HCT116 (cell line): ENCODE results near the gene BMPER. TPM values are rescaled to one million over a fixed set of nuclear protein-coding genes. Genes with fewer than 3 reads are reported as not detected.

ENCODE experiments used
- ATAC-seq: fragments of 200-7000 bp; cut with Tn5 transposase; 2 replicates; pipeline ENCODE4 v1.9.1; 2020; ENCODE audit warnings: mild to moderate bottlenecking, moderate library complexity
- BruUV-seq: library from RNA; stranded (reverse); fragments of 400-500 nt; replicated peaks from 2 replicates; lab custom pipeline; 2021; lab: Mats Ljungman, UMichigan
- CTCF ChIA-PET: fragments of 300-600 bp; sonication (Branson Sonifier 250); formaldehyde crosslinking; loops from one replicate; lab custom pipeline; 2021; ENCODE audit warnings: antibody characterized with exemption; lab: Charles Lee
- POLR2A ChIA-PET: fragments of 300-600, 350-600 bp; sonication (Branson Sonifier 250); formaldehyde crosslinking; loops from one replicate; lab custom pipeline; 2021; ENCODE audit warnings: antibody characterized with exemption; lab: Charles Lee
- RAD21 ChIA-PET, 2 experiments: fragments of 300-600 bp; sonication (Branson Sonifier 250); formaldehyde crosslinking; loops; one replicate each; lab custom pipeline; 2023; ENCODE audit warnings: low total read pairs in 2 of 2; ENCODE audit not compliant: uncharacterized antibody in 2 of 2, unreplicated experiment in 2 of 2, low non-redundant PET in 1 of 2; lab: Charles Lee
- DNase-seq: peaks from one replicate; pipeline ENCODE4 v3.0.0-alpha.2; 2010; ENCODE audit warnings: low read depth, low spot score
- H2AFZ ChIP-seq: fragments of 200-600 bp; shearing (Covaris generic), sonication (generic); 2 replicates; pipeline ENCODE4 v1.6.1; 2017; ENCODE audit warnings: low read depth, mixed run types, mixed read lengths, antibody characterized with exemption, low read length; ENCODE audit not compliant: poor library complexity, severe bottlenecking
- H3K27ac ChIP-seq: 2 replicates; pipeline ENCODE4 v1.5.1; 2012; ENCODE audit warnings: low read depth, low read length
- H3K27me3 ChIP-seq: fragments of 200-600 bp; sonication (generic); 2 replicates; pipeline ENCODE4 v1.6.1; 2016; ENCODE audit warnings: mixed run types, low read length, mixed read lengths; ENCODE audit not compliant: insufficient read depth
- H3K36me3 ChIP-seq, 2 experiments: fragments of 200-500 bp in 1 of 2; fragments of 200-600 bp in 1 of 2; sonication (Bioruptor generic) in 1 of 2; sonication (generic) in 1 of 2; 2 replicates each; pipeline versions ENCODE4 v1.5.1 to v1.6.1; 2014 to 2016; ENCODE audit warnings: low read length in 2 of 2, inconsistent platforms in 1 of 2, mixed read lengths in 1 of 2, mixed run types in 1 of 2; ENCODE audit not compliant: insufficient read depth in 2 of 2, control insufficient read depth in 1 of 2
- H3K4me1 ChIP-seq, 2 experiments: fragments of 200-600 bp in 1 of 2; sonication (generic) in 1 of 2; 2 replicates each; pipeline versions ENCODE4 v1.5.1 to v1.6.1; 2012 to 2017; ENCODE audit warnings: low read length in 2 of 2, inconsistent platforms in 1 of 2, mild to moderate bottlenecking in 1 of 2, mixed read lengths in 1 of 2, mixed run types in 1 of 2, moderate library complexity in 1 of 2; ENCODE audit not compliant: insufficient read depth in 2 of 2, control insufficient read depth in 1 of 2
- H3K4me2 ChIP-seq: fragments of 200-600 bp; sonication (generic); 2 replicates; pipeline ENCODE4 v1.6.1; 2017; ENCODE audit warnings: mixed run types, low read length, mixed read lengths
- H3K4me3 ChIP-seq, 2 experiments: fragments of 200-600 bp in 1 of 2; sonication (generic) in 1 of 2; replicated peaks in 1 of 2; 2 replicates each; pipeline ENCODE4 v1.5.1; 2011 to 2016; ENCODE audit warnings: low read length in 2 of 2, control low read depth in 1 of 2, low read depth in 1 of 2, mild to moderate bottlenecking in 1 of 2, mixed read lengths in 1 of 2, mixed run types in 1 of 2
- H3K79me2 ChIP-seq: fragments of 200-600 bp; sonication (generic); 2 replicates; pipeline ENCODE4 v1.6.1; 2017; ENCODE audit warnings: mild to moderate bottlenecking, mixed run types, low read length, moderate library complexity, mixed read lengths; ENCODE audit not compliant: insufficient read depth
- H3K9ac ChIP-seq: fragments of 200-600 bp; sonication (generic); 2 replicates; pipeline ENCODE4 v1.6.1; 2016; ENCODE audit warnings: low read length, mixed read lengths
- H3K9me2 ChIP-seq: fragments of 200-600 bp; sonication (generic), shearing (Covaris generic); 2 replicates; pipeline ENCODE4 v1.6.1; 2017; ENCODE audit warnings: mixed run types, mild to moderate bottlenecking, moderate library complexity; ENCODE audit not compliant: insufficient read depth
- H3K9me3 ChIP-seq, 2 experiments: fragments of 200-500 bp in 1 of 2; fragments of 200-600 bp in 1 of 2; sonication (Bioruptor generic) in 1 of 2; sonication (generic) in 1 of 2; 2 replicates each; pipeline ENCODE4 v1.6.1; 2014 to 2017; ENCODE audit warnings: low read length in 2 of 2, mixed read lengths in 2 of 2, inconsistent platforms in 1 of 2, low read depth in 1 of 2, mild to moderate bottlenecking in 1 of 2, mixed run types in 1 of 2, moderate library complexity in 1 of 2; ENCODE audit not compliant: control insufficient read depth in 1 of 2, insufficient read depth in 1 of 2
- H4K20me1 ChIP-seq: fragments of 200-600 bp; sonication (generic), shearing (Covaris generic); 2 replicates; pipeline ENCODE4 v1.6.1; 2017; ENCODE audit warnings: mixed run types, mild to moderate bottlenecking, moderate library complexity; ENCODE audit not compliant: insufficient read depth
- CEBPB ChIP-seq: IDR thresholded peaks from 2 replicates; pipeline ENCODE4 v1.6.1; 2012; ENCODE audit warnings: low read depth
- ELF1 ChIP-seq: IDR thresholded peaks from 2 replicates; pipeline ENCODE4 v1.6.1; 2012; ENCODE audit warnings: low read depth, borderline replicate concordance
- EZH2 ChIP-seq: fragments of 200-600 bp; sonication (generic); IDR thresholded peaks from 2 replicates; pipeline ENCODE4 v1.6.1; 2017; ENCODE audit warnings: antibody characterized with exemption, mixed run types
- EZH2phosphoT487 ChIP-seq: fragments of 200-600 bp; IDR thresholded peaks from 2 replicates; pipeline ENCODE4 v1.6.1; 2018; ENCODE audit warnings: antibody characterized with exemption, borderline replicate concordance
- SRF ChIP-seq: IDR thresholded peaks from 2 replicates; pipeline ENCODE4 v1.6.1; 2012; ENCODE audit warnings: low read depth
- ZNF274 ChIP-seq: fragments of 200-500 bp; sonication (Bioruptor generic); IDR thresholded peaks from 2 replicates; pipeline ENCODE4 v1.6.1; 2014; ENCODE audit warnings: mild to moderate bottlenecking, low read depth, low read length, inconsistent platforms
- intact Hi-C: fragments of 100-400 bp; cut with micrococcal nuclease; formaldehyde crosslinking; loops from 2 replicates; pipeline ENCODE4 v1.10.0; 2022
- total RNA-seq: library from RNA; stranded (reverse); gene quantifications from one replicate; pipeline ENCODE4 v1.2.1, GENCODE V29; 2021; ENCODE audit not compliant: unreplicated experiment
- TF ChIP-seq, protein P1 (sequence below): IDR thresholded peaks from 2 replicates; pipeline ENCODE4 v1.6.1; 2012; ENCODE audit warnings: low read depth

BMPER gene
- total RNA-seq, 1 experiment from 2014 or later, result not detected

DNA sequence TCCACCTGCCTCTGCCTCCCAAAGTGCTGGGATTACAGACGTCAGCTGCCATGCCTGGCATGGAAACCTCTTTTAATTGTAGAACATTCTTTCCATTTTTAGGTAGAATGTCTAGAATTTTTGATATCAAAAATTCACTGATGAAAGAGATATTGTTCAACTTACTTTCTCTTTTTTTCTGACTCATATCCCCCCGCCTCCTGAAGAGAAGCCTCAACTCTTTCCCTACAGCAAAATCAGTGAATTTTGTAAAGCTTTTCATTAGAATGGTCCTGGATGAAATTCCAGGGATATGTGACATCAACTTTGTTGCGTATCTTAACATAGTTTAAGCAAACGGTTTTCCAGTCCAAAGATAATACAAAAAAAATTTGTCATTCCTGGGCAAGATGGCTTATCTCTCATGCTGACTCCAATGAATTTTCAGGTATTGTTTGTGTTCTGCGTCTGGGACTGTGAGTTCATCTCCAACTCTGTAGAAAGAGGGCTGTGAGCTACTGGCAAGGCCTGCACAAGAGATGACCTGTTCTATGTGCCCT, 256.8 kb downstream of the BMPER start:
- Histone ChIP-seq H3K27me3 (no peaks in the 10 kb centered on the region), H4K20me1 (no peaks in the 10 kb centered on the region), H3K4me3 (no peak overlapping the region), H3K4me1 (peaks cover 0 to 5% of the 10 kb centered on the region in 2 experiments; a peak in 1 of 4 replicates), H3K36me3 (no peaks in the 10 kb centered on the region), H3K9me2 (no peaks in the 10 kb centered on the region), H3K9me3 (no peaks in the 10 kb centered on the region), H3K9ac (no peak overlapping the region), H3K27ac (no peak overlapping the region)
- DNase-seq (no peak), ATAC-seq (no peak)
- intact Hi-C loops, result no loop called here
- POLR2A ChIA-PET, result no interaction called here
- CTCF ChIA-PET, result no interaction called here
- BruUV-seq, result no TSS peak
- TF ChIP-seq ZNF274 (no peak), SRF (no peak), ELF1 (no peak), CEBPB (no peak), EZH2 (no peak), EZH2phosphoT487 (no peak)
- TF ChIP-seq, protein P1, sequence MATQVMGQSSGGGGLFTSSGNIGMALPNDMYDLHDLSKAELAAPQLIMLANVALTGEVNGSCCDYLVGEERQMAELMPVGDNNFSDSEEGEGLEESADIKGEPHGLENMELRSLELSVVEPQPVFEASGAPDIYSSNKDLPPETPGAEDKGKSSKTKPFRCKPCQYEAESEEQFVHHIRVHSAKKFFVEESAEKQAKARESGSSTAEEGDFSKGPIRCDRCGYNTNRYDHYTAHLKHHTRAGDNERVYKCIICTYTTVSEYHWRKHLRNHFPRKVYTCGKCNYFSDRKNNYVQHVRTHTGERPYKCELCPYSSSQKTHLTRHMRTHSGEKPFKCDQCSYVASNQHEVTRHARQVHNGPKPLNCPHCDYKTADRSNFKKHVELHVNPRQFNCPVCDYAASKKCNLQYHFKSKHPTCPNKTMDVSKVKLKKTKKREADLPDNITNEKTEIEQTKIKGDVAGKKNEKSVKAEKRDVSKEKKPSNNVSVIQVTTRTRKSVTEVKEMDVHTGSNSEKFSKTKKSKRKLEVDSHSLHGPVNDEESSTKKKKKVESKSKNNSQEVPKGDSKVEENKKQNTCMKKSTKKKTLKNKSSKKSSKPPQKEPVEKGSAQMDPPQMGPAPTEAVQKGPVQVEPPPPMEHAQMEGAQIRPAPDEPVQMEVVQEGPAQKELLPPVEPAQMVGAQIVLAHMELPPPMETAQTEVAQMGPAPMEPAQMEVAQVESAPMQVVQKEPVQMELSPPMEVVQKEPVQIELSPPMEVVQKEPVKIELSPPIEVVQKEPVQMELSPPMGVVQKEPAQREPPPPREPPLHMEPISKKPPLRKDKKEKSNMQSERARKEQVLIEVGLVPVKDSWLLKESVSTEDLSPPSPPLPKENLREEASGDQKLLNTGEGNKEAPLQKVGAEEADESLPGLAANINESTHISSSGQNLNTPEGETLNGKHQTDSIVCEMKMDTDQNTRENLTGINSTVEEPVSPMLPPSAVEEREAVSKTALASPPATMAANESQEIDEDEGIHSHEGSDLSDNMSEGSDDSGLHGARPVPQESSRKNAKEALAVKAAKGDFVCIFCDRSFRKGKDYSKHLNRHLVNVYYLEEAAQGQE, result no peak
- TF ChIP-seq, all 23 proteins: peak for 0
- RAD21 ChIA-PET, result no interaction called here
- Histone ChIP-seq H2AFZ (no peak overlapping the region), H3K79me2 (no peaks in the 10 kb centered on the region), H3K4me2 (no peak overlapping the region)
